SK-N-SH (cell line): ENCODE data around the gene ZAR1. TPM values are rescaled to one million over a fixed set of nuclear protein-coding genes. Genes with fewer than 3 reads are reported as not detected.

Experiments used
- CTCF ChIA-PET: fragments of 300-600, 350-600 bp; formaldehyde crosslinking; extraction: SDS; loops from one replicate; lab custom pipeline; 2021; lab: Yijun Ruan, JAX
- POLR2A ChIA-PET: fragments of 350-600 bp; sonication (Branson Sonifier 250); formaldehyde crosslinking; extraction: SDS; loops from one replicate; lab custom pipeline; 2020; ENCODE audit warnings: antibody characterized with exemption, inconsistent platforms; lab: Yijun Ruan, JAX
- DNase-seq: peaks from one replicate; pipeline ENCODE4 v3.0.0; 2012
- H2AFZ ChIP-seq: fragments of 200-600 bp; sonication (generic); 2 replicates; pipeline ENCODE4 v1.8.1; 2016; ENCODE audit warnings: antibody characterized with exemption, mild to moderate bottlenecking, low read depth
- H3F3A ChIP-seq: fragments of 200-600 bp; sonication (generic); replicated peaks from 2 replicates; pipeline ENCODE3; 2016; ENCODE audit warnings: antibody characterized with exemption, mild to moderate bottlenecking; ENCODE audit not compliant: insufficient read depth
- H3K27ac ChIP-seq, 2 experiments: fragments of 200-500 bp in 1 of 2; fragments of 200-600 bp in 1 of 2; sonication (Bioruptor generic) in 1 of 2; sonication (generic), shearing (Covaris generic) in 1 of 2; 2 replicates each; pipeline versions ENCODE4 v1.5.1 to v1.6.1; 2014 to 2016; ENCODE audit warnings: low read depth in 2 of 2, inconsistent platforms in 1 of 2, low read length in 1 of 2, mild to moderate bottlenecking in 1 of 2, mixed read lengths in 1 of 2
- H3K27me3 ChIP-seq: fragments of 200-600 bp; sonication (generic), shearing (Covaris generic); 2 replicates; pipeline ENCODE4 v1.6.1; 2016; ENCODE audit warnings: mixed run types; ENCODE audit not compliant: insufficient read depth
- H3K36me3 ChIP-seq, 2 experiments: fragments of 200-500 bp in 1 of 2; fragments of 200-600 bp in 1 of 2; sonication (Bioruptor generic) in 1 of 2; sonication (generic) in 1 of 2; replicated peaks in 1 of 2; 2 replicates each; pipeline versions ENCODE3 to v1.5.1; 2014 to 2016; ENCODE audit warnings: low read length in 1 of 2, mild to moderate bottlenecking in 1 of 2; ENCODE audit not compliant: insufficient read depth in 2 of 2, control insufficient read depth in 1 of 2
- H3K4me1 ChIP-seq, 2 experiments: fragments of 200-500 bp in 1 of 2; fragments of 200-600 bp in 1 of 2; sonication (Bioruptor generic) in 1 of 2; sonication (generic), shearing (Covaris generic) in 1 of 2; 2 replicates each; pipeline versions ENCODE4 v1.5.1 to v1.6.1; 2014 to 2016; ENCODE audit warnings: low read depth in 1 of 2, low read length in 1 of 2, mixed run types in 1 of 2; ENCODE audit not compliant: insufficient read depth in 2 of 2, control insufficient read depth in 1 of 2
- H3K4me2 ChIP-seq: fragments of 200-600 bp; sonication (generic), shearing (Covaris generic); 2 replicates; pipeline ENCODE4 v1.6.1; 2017; ENCODE audit warnings: mixed run types
- H3K4me3 ChIP-seq, 2 experiments: fragments of 200-500 bp in 1 of 2; fragments of 200-600 bp in 1 of 2; sonication (Bioruptor generic) in 1 of 2; sonication (generic), shearing (Covaris generic) in 1 of 2; 2 replicates each; pipeline versions ENCODE4 v1.5.1 to v1.8.1; 2014 to 2016; ENCODE audit warnings: low read depth in 2 of 2, inconsistent platforms in 1 of 2, low read length in 1 of 2, mild to moderate bottlenecking in 1 of 2, mixed read lengths in 1 of 2, moderate library complexity in 1 of 2
- H3K79me2 ChIP-seq: fragments of 200-600 bp; sonication (generic); 2 replicates; pipeline ENCODE4 v1.8.1; 2017; ENCODE audit warnings: mild to moderate bottlenecking; ENCODE audit not compliant: insufficient read depth
- H3K9ac ChIP-seq: fragments of 200-600 bp; sonication (generic); 2 replicates; pipeline ENCODE4 v1.6.1; 2017; ENCODE audit warnings: mixed run types
- H3K9me2 ChIP-seq: fragments of 200-600 bp; sonication (generic); 2 replicates; pipeline ENCODE4 v1.6.1; 2017; ENCODE audit warnings: mixed run types
- H3K9me3 ChIP-seq: fragments of 200-600 bp; sonication (generic); 2 replicates; pipeline ENCODE4 v1.6.1; 2017; ENCODE audit warnings: mixed run types, mild to moderate bottlenecking, moderate library complexity
- H4K20me1 ChIP-seq: fragments of 200-600 bp; sonication (generic); 2 replicates; pipeline ENCODE4 v1.6.1; 2017; ENCODE audit warnings: mild to moderate bottlenecking, mixed run types; ENCODE audit not compliant: insufficient read depth
- CHD2 ChIP-seq: fragments of 150-350 bp; IDR thresholded peaks from 2 replicates; pipeline ENCODE4 v1.6.1; 2018; ENCODE audit warnings: low read length; ENCODE audit not compliant: partially characterized antibody
- EZH2phosphoT487 ChIP-seq: fragments of 200-600 bp; sonication (generic); IDR thresholded peaks from 2 replicates; pipeline ENCODE4 v1.6.1; 2017; ENCODE audit warnings: low read depth, mixed run types, mild to moderate bottlenecking, antibody characterized with exemption, moderate library complexity, borderline replicate concordance
- FOSL2 ChIP-seq: IDR thresholded peaks from 2 replicates; pipeline ENCODE4 v1.4.0; 2012; ENCODE audit warnings: low read depth, mild to moderate bottlenecking, moderate library complexity, borderline replicate concordance
- FOXJ3 ChIP-seq: sonication (generic); formaldehyde crosslinking; IDR thresholded peaks from 2 replicates; pipeline ENCODE4 v1.5.1; 2020; ENCODE audit warnings: mild to moderate bottlenecking, missing genetic modification reagents
- FOXM1 ChIP-seq: IDR thresholded peaks from 2 replicates; pipeline ENCODE4 v1.4.0; 2012; ENCODE audit warnings: low read depth, mild to moderate bottlenecking
- GABPA ChIP-seq: IDR thresholded peaks from 2 replicates; pipeline ENCODE4 v1.4.0; 2012; ENCODE audit warnings: low read depth, mild to moderate bottlenecking
- JUND ChIP-seq: IDR thresholded peaks from 2 replicates; pipeline ENCODE4 v1.4.0; 2012
- MEF2A ChIP-seq: IDR thresholded peaks from 2 replicates; pipeline ENCODE4 v1.4.0; 2012; ENCODE audit warnings: low read depth, borderline replicate concordance
- NRF1 ChIP-seq: IDR thresholded peaks from 2 replicates; pipeline ENCODE4 v1.6.1; 2012; ENCODE audit warnings: low read depth, mild to moderate bottlenecking, low read length
- PBX3 ChIP-seq: IDR thresholded peaks from 2 replicates; pipeline ENCODE4; 2012
- RAD21 ChIP-seq: IDR thresholded peaks from 2 replicates; pipeline ENCODE4 v1.6.1; 2012; ENCODE audit warnings: mild to moderate bottlenecking, low read length
- RCOR1 ChIP-seq: fragments of 150-350 bp; IDR thresholded peaks from 2 replicates; pipeline ENCODE4 v1.6.1; 2017; ENCODE audit warnings: antibody characterized with exemption, low read length
- SIN3A ChIP-seq: IDR thresholded peaks from 2 replicates; pipeline ENCODE4 v1.6.1; 2012; ENCODE audit warnings: low read depth, mild to moderate bottlenecking, low read length, moderate library complexity, borderline replicate concordance
- SMC3 ChIP-seq: IDR thresholded peaks from 2 replicates; pipeline ENCODE4 v1.6.1; 2012; ENCODE audit warnings: low read depth, low read length, improper control_type of control experiment
- TAF1 ChIP-seq: IDR thresholded peaks from 2 replicates; pipeline ENCODE4 v1.6.1; 2012; ENCODE audit warnings: low read depth, mild to moderate bottlenecking, low read length, moderate library complexity, borderline replicate concordance
- TEAD4 ChIP-seq: IDR thresholded peaks from 2 replicates; pipeline ENCODE4 v1.4.0; 2012; ENCODE audit warnings: mild to moderate bottlenecking, borderline replicate concordance; ENCODE audit not compliant: insufficient read depth
- USF1 ChIP-seq: IDR thresholded peaks from 2 replicates; pipeline ENCODE4 v1.4.0; 2012; ENCODE audit warnings: low read depth, borderline replicate concordance
- ZBTB33 ChIP-seq: IDR thresholded peaks from 2 replicates; pipeline ENCODE4 v1.4.0; 2012; ENCODE audit warnings: low read depth, borderline replicate concordance
- WGBS: methylation state at CpG from one replicate; pipeline ENCODE4 v1.1.6; 2017; ENCODE audit warnings: low lambda C conversion rate; 5-methylcytosine and 5-hydroxymethylcytosine counted together
- polyA plus RNA-seq, 3 experiments: library from polyadenylated mRNA; depleted of rRNA; stranded (reverse); fragments of >200 nt; gene quantifications; 2 replicates each; pipeline ENCODE4 v1.2.3, GENCODE V29; 2012
- TF ChIP-seq, protein P1 (sequence below): IDR thresholded peaks from 2 replicates; pipeline ENCODE4 v1.4.0; 2012; ENCODE audit warnings: low read depth
- TF ChIP-seq, protein P2 (sequence below): IDR thresholded peaks from 2 replicates; pipeline ENCODE4 v1.6.1; 2012; ENCODE audit warnings: mild to moderate bottlenecking, low read depth, low read length, moderate library complexity

The ZAR1 gene
- polyA plus RNA-seq, 1 of the 3 experiments (the other 2 are of a cell fraction) = not detected

DNA sequence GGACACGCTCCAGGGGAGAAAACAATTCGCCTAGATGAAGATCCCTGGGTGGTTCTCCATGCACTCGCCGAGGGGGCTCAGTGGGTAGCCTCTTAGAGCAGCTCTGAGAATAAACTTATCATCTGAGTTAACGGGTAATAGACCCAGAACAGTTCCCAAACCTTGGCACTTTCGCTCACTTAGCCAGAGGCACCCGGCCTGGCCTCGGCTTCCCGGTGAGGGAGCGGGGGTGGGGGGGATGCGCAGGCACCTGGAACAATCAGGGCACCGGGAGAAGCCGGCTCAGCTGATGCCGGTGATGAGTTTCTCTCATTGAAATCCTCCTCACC, 405 bp upstream of the ZAR1 start:
- Histone ChIP-seq H3F3A (peaks cover 10% of the 10 kb centered on the region), H2AFZ (no peak overlapping the region), H3K27me3 (no peaks in the 10 kb centered on the region), H3K9me3 (no peaks in the 10 kb centered on the region), H3K4me1 (peaks cover 0 to 4% of the 10 kb centered on the region in 2 experiments; a peak in 2 of 4 replicates), H3K4me2 (no peak overlapping the region), H4K20me1 (no peaks in the 10 kb centered on the region), H3K79me2 (no peaks in the 10 kb centered on the region), H3K27ac (no peak overlapping the region), H3K9ac (no peak overlapping the region), H3K9me2 (no peaks in the 10 kb centered on the region), H3K4me3 (no peak overlapping the region), H3K36me3 (peaks cover 3 to 6% of the 10 kb centered on the region in 2 experiments)
- CTCF ChIA-PET = interaction anchor here (7.9 kb wide), 1 partner anchor 56 kb away, joined by 40 read pairs; no protein-coding TSS in a partner anchor
- DNase-seq = no peak
- TF ChIP-seq JUND = no peak
- TF ChIP-seq USF1 = no peak
- TF ChIP-seq EZH2phosphoT487 = no peak
- TF ChIP-seq GABPA = no peak
- no peak for TF ChIP-seq PBX3
- TF ChIP-seq FOSL2 = no peak
- no peak for TF ChIP-seq FOXJ3
- no peak for TF ChIP-seq SMC3
- TF ChIP-seq RAD21 = no peak
- no peak for TF ChIP-seq NRF1
- no peak for TF ChIP-seq ZBTB33
- TF ChIP-seq CHD2 = no peak
- TF ChIP-seq MEF2A = no peak
- TF ChIP-seq RCOR1 = no peak
- TF ChIP-seq FOXM1 = no peak
- TF ChIP-seq, protein P1, sequence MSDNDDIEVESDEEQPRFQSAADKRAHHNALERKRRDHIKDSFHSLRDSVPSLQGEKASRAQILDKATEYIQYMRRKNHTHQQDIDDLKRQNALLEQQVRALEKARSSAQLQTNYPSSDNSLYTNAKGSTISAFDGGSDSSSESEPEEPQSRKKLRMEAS = no peak
- no peak for TF ChIP-seq TAF1
- TF ChIP-seq SIN3A = no peak
- TF ChIP-seq, protein P2, sequence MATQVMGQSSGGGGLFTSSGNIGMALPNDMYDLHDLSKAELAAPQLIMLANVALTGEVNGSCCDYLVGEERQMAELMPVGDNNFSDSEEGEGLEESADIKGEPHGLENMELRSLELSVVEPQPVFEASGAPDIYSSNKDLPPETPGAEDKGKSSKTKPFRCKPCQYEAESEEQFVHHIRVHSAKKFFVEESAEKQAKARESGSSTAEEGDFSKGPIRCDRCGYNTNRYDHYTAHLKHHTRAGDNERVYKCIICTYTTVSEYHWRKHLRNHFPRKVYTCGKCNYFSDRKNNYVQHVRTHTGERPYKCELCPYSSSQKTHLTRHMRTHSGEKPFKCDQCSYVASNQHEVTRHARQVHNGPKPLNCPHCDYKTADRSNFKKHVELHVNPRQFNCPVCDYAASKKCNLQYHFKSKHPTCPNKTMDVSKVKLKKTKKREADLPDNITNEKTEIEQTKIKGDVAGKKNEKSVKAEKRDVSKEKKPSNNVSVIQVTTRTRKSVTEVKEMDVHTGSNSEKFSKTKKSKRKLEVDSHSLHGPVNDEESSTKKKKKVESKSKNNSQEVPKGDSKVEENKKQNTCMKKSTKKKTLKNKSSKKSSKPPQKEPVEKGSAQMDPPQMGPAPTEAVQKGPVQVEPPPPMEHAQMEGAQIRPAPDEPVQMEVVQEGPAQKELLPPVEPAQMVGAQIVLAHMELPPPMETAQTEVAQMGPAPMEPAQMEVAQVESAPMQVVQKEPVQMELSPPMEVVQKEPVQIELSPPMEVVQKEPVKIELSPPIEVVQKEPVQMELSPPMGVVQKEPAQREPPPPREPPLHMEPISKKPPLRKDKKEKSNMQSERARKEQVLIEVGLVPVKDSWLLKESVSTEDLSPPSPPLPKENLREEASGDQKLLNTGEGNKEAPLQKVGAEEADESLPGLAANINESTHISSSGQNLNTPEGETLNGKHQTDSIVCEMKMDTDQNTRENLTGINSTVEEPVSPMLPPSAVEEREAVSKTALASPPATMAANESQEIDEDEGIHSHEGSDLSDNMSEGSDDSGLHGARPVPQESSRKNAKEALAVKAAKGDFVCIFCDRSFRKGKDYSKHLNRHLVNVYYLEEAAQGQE = no peak
- no peak for TF ChIP-seq TEAD4
- POLR2A ChIA-PET = no interaction called here
- WGBS = 95% methylated on average over 8 of the region's 14 CpGs
